Astrocyte (in vitro differentiated cells and primary cell): ENCODE results near the gene PTPRO. TPM values are rescaled to one million over a fixed set of nuclear protein-coding genes. Genes with fewer than 3 reads are reported as not detected.

Experiments
- DNase-seq: peaks from one replicate; pipeline ENCODE4 v3.0.0-alpha.2; 2010; ENCODE audit warnings: low read depth
- FAIRE-seq: peaks from 2 replicates; lab custom pipeline; 2011; peaks lifted over from hg19 to GRCh38; lab: Jason Lieb, UNC
- H2AFZ ChIP-seq: 2 replicates; pipeline ENCODE4 v1.6.0; 2012; ENCODE audit warnings: low read depth, low read length, inconsistent platforms
- H3K27ac ChIP-seq: 2 replicates; pipeline ENCODE4 v1.5.1; 2011; ENCODE audit warnings: low read depth, low read length, inconsistent platforms
- H3K27me3 ChIP-seq: 2 replicates; pipeline ENCODE4 v1.6.0; 2011; ENCODE audit warnings: low read length, inconsistent platforms; ENCODE audit not compliant: insufficient read depth
- H3K36me3 ChIP-seq: 2 replicates; pipeline ENCODE4 v1.5.1; 2011; ENCODE audit warnings: low read length, inconsistent platforms; ENCODE audit not compliant: insufficient read depth
- H3K4me1 ChIP-seq: 2 replicates; pipeline ENCODE4 v1.5.1; 2011; ENCODE audit warnings: low read length, inconsistent platforms; ENCODE audit not compliant: insufficient read depth
- H3K4me2 ChIP-seq: 2 replicates; pipeline ENCODE4 v1.6.0; 2012; ENCODE audit warnings: low read length, inconsistent platforms
- H3K4me3 ChIP-seq: 2 replicates; pipeline ENCODE4 v1.5.1; 2011; ENCODE audit warnings: low read depth, mild to moderate bottlenecking, low read length, inconsistent platforms; ENCODE audit not compliant: insufficient read depth
- H3K79me2 ChIP-seq: 2 replicates; pipeline ENCODE4 v1.6.0; 2012; ENCODE audit warnings: mild to moderate bottlenecking, low read length, inconsistent platforms; ENCODE audit not compliant: insufficient read depth
- H3K9ac ChIP-seq: 2 replicates; pipeline ENCODE4 v1.6.0; 2012; ENCODE audit warnings: mild to moderate bottlenecking, low read length, inconsistent platforms
- H3K9me3 ChIP-seq: 2 replicates; pipeline ENCODE4 v1.5.1; 2012; ENCODE audit warnings: low read depth, mild to moderate bottlenecking, low read length, inconsistent platforms; ENCODE audit not compliant: insufficient read depth
- H4K20me1 ChIP-seq: 2 replicates; pipeline ENCODE4 v1.6.0; 2012; ENCODE audit warnings: low read length, inconsistent platforms; ENCODE audit not compliant: insufficient read depth
- H3K27ac Mint-ChIP-seq: one replicate; pipeline ENCODE4 v1.8.0; 2021; ENCODE audit warnings: mild to moderate bottlenecking, mixed read lengths; ENCODE audit not compliant: unreplicated experiment
- H3K27me3 Mint-ChIP-seq: one replicate; pipeline ENCODE4 v1.8.0; 2021; ENCODE audit warnings: low read depth, mixed read lengths; ENCODE audit not compliant: unreplicated experiment
- H3K36me3 Mint-ChIP-seq: one replicate; pipeline ENCODE4 v1.8.0; 2021; ENCODE audit warnings: low read depth, mixed read lengths; ENCODE audit not compliant: unreplicated experiment
- H3K4me1 Mint-ChIP-seq: one replicate; pipeline ENCODE4 v1.8.0; 2021; ENCODE audit warnings: low read depth, mixed read lengths; ENCODE audit not compliant: unreplicated experiment
- H3K4me3 Mint-ChIP-seq: one replicate; pipeline ENCODE4 v1.8.0; 2021; ENCODE audit warnings: mild to moderate bottlenecking, moderate library complexity, mixed read lengths; ENCODE audit not compliant: unreplicated experiment
- H3K9me3 Mint-ChIP-seq: one replicate; pipeline ENCODE4 v1.8.0; 2021; ENCODE audit warnings: mild to moderate bottlenecking, mixed read lengths; ENCODE audit not compliant: unreplicated experiment
- CTCF ChIP-seq: IDR thresholded peaks from 2 replicates; pipeline ENCODE4 v1.5.1; 2011; ENCODE audit warnings: low read depth, mild to moderate bottlenecking, inconsistent platforms, low read length, moderate library complexity; ENCODE audit not compliant: insufficient read depth
- EZH2 ChIP-seq: IDR thresholded peaks from 2 replicates; pipeline ENCODE4 v1.6.1; 2012; ENCODE audit warnings: mild to moderate bottlenecking, low read length, inconsistent platforms; ENCODE audit not compliant: insufficient read depth
- total RNA-seq: library from RNA; stranded (reverse); gene quantifications from 2 replicates; pipeline ENCODE4 v1.2.1, GENCODE V29; 2021

Gene PTPRO
- total RNA-seq, 1 donor from 2014 or later, result 0.39 TPM

GRCh38 chr12:15600223-15600935, 278.1 kb downstream of the PTPRO start:
- H3K4me1 Mint-ChIP-seq, result peaks cover 19% of the 10 kb centered on the region
- no peaks in the 10 kb centered on the region for H3K27me3 Mint-ChIP-seq
- no peak overlapping the region for H3K4me3 Mint-ChIP-seq
- Histone ChIP-seq H3K27me3 (no peaks in the 10 kb centered on the region), H3K4me1 (peaks cover 12% of the 10 kb centered on the region), H2AFZ (no peak overlapping the region), H3K27ac (no peak overlapping the region), H3K4me2 (no peak overlapping the region), H4K20me1 (no peaks in the 10 kb centered on the region), H3K9me3 (no peaks in the 10 kb centered on the region), H3K9ac (no peak overlapping the region), H3K4me3 (no peak overlapping the region), H3K36me3 (no peaks in the 10 kb centered on the region), H3K79me2 (no peaks in the 10 kb centered on the region)
- FAIRE-seq, result no peak
- no peaks in the 10 kb centered on the region for H3K9me3 Mint-ChIP-seq
- no peaks in the 10 kb centered on the region for H3K36me3 Mint-ChIP-seq
- no peak for DNase-seq
- no peak for TF ChIP-seq EZH2
- TF ChIP-seq CTCF, result no peak
- no peak overlapping the region for H3K27ac Mint-ChIP-seq

DNA sequence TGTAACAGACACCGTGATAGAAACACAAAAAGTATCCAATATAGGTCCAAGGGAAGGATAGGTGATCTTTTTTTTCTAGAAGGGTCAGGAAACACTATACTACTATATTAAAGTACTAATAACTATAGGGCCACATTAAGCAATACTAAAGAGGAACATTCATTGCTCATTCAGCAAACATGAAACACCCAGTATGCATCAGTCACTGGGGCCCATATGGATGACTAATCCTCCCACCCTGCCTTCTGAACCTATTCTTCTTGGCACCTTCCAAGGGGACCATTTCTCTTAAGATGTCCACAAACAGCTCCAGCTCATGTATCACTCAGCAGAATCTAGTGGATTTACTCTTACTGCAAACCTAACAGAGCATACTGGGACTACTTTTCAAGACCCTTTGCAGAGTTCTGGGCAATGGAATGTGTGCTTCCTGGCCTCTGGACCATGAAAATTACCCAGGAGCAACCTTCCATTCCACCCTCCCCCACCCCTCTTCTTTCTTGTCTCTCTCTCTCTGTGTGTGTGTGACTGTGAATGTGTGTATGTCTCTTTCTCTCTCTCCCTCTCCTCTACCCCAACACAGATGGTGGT, 279.0 kb downstream of the PTPRO start:
- Histone ChIP-seq H3K9ac (no peak overlapping the region), H3K4me3 (no peak overlapping the region), H3K4me1 (peaks cover 12% of the 10 kb centered on the region), H3K27ac (no peak overlapping the region), H3K36me3 (no peaks in the 10 kb centered on the region), H3K4me2 (no peak overlapping the region), H4K20me1 (no peaks in the 10 kb centered on the region), H3K27me3 (no peaks in the 10 kb centered on the region), H3K79me2 (no peaks in the 10 kb centered on the region), H3K9me3 (no peaks in the 10 kb centered on the region), H2AFZ (no peak overlapping the region)
- Mint-ChIP-seq H3K9me3 (no peaks in the 10 kb centered on the region), H3K36me3 (no peaks in the 10 kb centered on the region), H3K27me3 (no peaks in the 10 kb centered on the region), H3K4me3 (no peak overlapping the region), H3K4me1 (peaks cover 19% of the 10 kb centered on the region), H3K27ac (no peak overlapping the region)
- TF ChIP-seq CTCF, result no peak
- TF ChIP-seq EZH2, result no peak
- DNase-seq (peak; percentile 90), FAIRE-seq (no peak)
